Type B pancreatic cell (in vitro differentiated cells): ENCODE data around the gene MFAP2. TPM values are rescaled to one million over a fixed set of nuclear protein-coding genes. Genes with fewer than 3 reads are reported as not detected.
"Not testable (repeated sequence)": the region's sequence is repeated elsewhere in the genome, so short reads cannot be mapped to it uniquely, and the experiment has no call there.

Source experiments
- DNase-seq: peaks from one replicate; pipeline ENCODE4 v3.0.0; 2021; ENCODE audit warnings: mixed read lengths; ENCODE audit not compliant: unreplicated experiment; ENCODE audit errors: extremely low spot score
- H3K27ac Mint-ChIP-seq: 2 replicates; pipeline ENCODE4 v1.8.0; 2021; ENCODE audit warnings: mild to moderate bottlenecking, mixed read lengths
- H3K27me3 Mint-ChIP-seq: 2 replicates; pipeline ENCODE4 v1.8.0; 2021; ENCODE audit warnings: mixed read lengths
- H3K36me3 Mint-ChIP-seq: 2 replicates; pipeline ENCODE4 v1.8.0; 2021; ENCODE audit warnings: mixed read lengths
- H3K4me1 Mint-ChIP-seq: one replicate; pipeline ENCODE4 v1.8.0; 2021; ENCODE audit warnings: mixed read lengths; ENCODE audit not compliant: unreplicated experiment
- H3K4me3 Mint-ChIP-seq: 2 replicates; pipeline ENCODE4 v1.8.0; 2021; ENCODE audit warnings: mild to moderate bottlenecking, mixed read lengths
- H3K9me3 Mint-ChIP-seq: 2 replicates; pipeline ENCODE4 v1.8.0; 2021; ENCODE audit warnings: mixed read lengths
- CTCF ChIP-seq: fragments of 200-600 bp; sonication (generic); conservative IDR thresholded peaks from 2 replicates; pipeline ENCODE4 v1.5.0; 2021; ENCODE audit warnings: antibody characterized with exemption, mild to moderate bottlenecking
- total RNA-seq: library from RNA; stranded (reverse); gene quantifications from 2 replicates; pipeline ENCODE4 v1.2.1, GENCODE V29; 2021; ENCODE audit warnings: low replicate concordance

The MFAP2 gene
- total RNA-seq, 1 donor from 2014 or later, result 158 TPM

- Mint-ChIP-seq H3K4me1 (peaks cover 10% of the 10 kb centered on the region), H3K27ac (no peak overlapping the region), H3K9me3 (no peaks in the 10 kb centered on the region), H3K27me3 (no peaks in the 10 kb centered on the region), H3K36me3 (no peaks in the 10 kb centered on the region), H3K4me3 (no peak overlapping the region)
- TF ChIP-seq CTCF, result no peak
- no peak for DNase-seq
These were observed 22.7 kb downstream of the MFAP2 start for GRCh38 chr1:16957731-16958130.

- Mint-ChIP-seq H3K9me3 (no peaks in the 10 kb centered on the region), H3K27me3 (no peaks in the 10 kb centered on the region)
These were observed 23.6 kb downstream of the MFAP2 start for GRCh38 chr1:16956775-16957174.

GRCh38 chr1:16955186-16955585, 25.2 kb downstream of the MFAP2 start:
- H3K36me3 Mint-ChIP-seq, result no peaks in the 10 kb centered on the region
- H3K9me3 Mint-ChIP-seq, result no peaks in the 10 kb centered on the region
- no peak overlapping the region for H3K4me3 Mint-ChIP-seq
- TF ChIP-seq CTCF, result no peak
- no peak overlapping the region for H3K27ac Mint-ChIP-seq
- peaks cover 2% of the 10 kb centered on the region for H3K4me1 Mint-ChIP-seq
- DNase-seq, result no peak
- no peaks in the 10 kb centered on the region for H3K27me3 Mint-ChIP-seq

More at GRCh38 chr1:16956775-16957174, 23.6 kb downstream of the MFAP2 start:
- H3K27ac Mint-ChIP-seq, result no peak overlapping the region
- no peak for TF ChIP-seq CTCF
- H3K4me1 Mint-ChIP-seq, result peaks cover 9% of the 10 kb centered on the region
- no peak for DNase-seq
- H3K4me3 Mint-ChIP-seq, result no peak overlapping the region
- no peaks in the 10 kb centered on the region for H3K36me3 Mint-ChIP-seq

- no peaks in the 10 kb centered on the region for H3K4me1 Mint-ChIP-seq
- TF ChIP-seq CTCF, result no peak
These were observed 25.8 kb downstream of the MFAP2 start for GRCh38 chr1:16954579-16954978.

GRCh38 chr1:16952376-16952775, 28.0 kb downstream of the MFAP2 start:
- not testable (repeated sequence) for H3K27me3 Mint-ChIP-seq, H3K36me3 Mint-ChIP-seq, H3K4me1 Mint-ChIP-seq, H3K4me3 Mint-ChIP-seq, H3K9me3 Mint-ChIP-seq, H3K27ac Mint-ChIP-seq, DNase-seq

More at GRCh38 chr1:16954579-16954978, 25.8 kb downstream of the MFAP2 start:
- H3K27ac Mint-ChIP-seq, result no peak overlapping the region
- no peaks in the 10 kb centered on the region for H3K9me3 Mint-ChIP-seq
- no peaks in the 10 kb centered on the region for H3K27me3 Mint-ChIP-seq
- H3K4me3 Mint-ChIP-seq, result no peak overlapping the region
- no peaks in the 10 kb centered on the region for H3K36me3 Mint-ChIP-seq
- DNase-seq, result no peak

GRCh38 chr1:16949026-16949425, 31.4 kb downstream of the MFAP2 start:
- H3K27me3 Mint-ChIP-seq, H3K27ac Mint-ChIP-seq, DNase-seq, H3K4me3 Mint-ChIP-seq, H3K4me1 Mint-ChIP-seq, H3K36me3 Mint-ChIP-seq, H3K9me3 Mint-ChIP-seq: not testable (repeated sequence)

- H3K9me3 Mint-ChIP-seq, H3K4me1 Mint-ChIP-seq, H3K36me3 Mint-ChIP-seq, H3K27me3 Mint-ChIP-seq, DNase-seq, H3K27ac Mint-ChIP-seq, H3K4me3 Mint-ChIP-seq: not testable (repeated sequence)
These were observed 32.0 kb downstream of the MFAP2 start for GRCh38 chr1:16948282-16948891.
